NCI-H1436 (cell line): Measurements from ENCODE around the gene ZNF385B.

Experiments used
- DNase-seq: peaks from one replicate; lab custom pipeline; 2025; lab: John Stamatoyannopoulos, UW

The ZNF385B gene

GRCh38 chr2:179855673-179856072 lies 5.7 kb downstream of the ZNF385B start:
- DNase-seq = no peak

GRCh38 chr2:179854891-179855290 lies 6.5 kb downstream of the ZNF385B start:
- DNase-seq = no peak

- no peak for DNase-seq
Measured at GRCh38 chr2:179853108-179853507, 8.3 kb downstream of the ZNF385B start.

GRCh38 chr2:179850188-179850587 lies 11.2 kb downstream of the ZNF385B start:
- no peak for DNase-seq

- DNase-seq = no peak
Measured at GRCh38 chr2:179849719-179850118, 11.7 kb downstream of the ZNF385B start.

- DNase-seq = no peak
Measured at GRCh38 chr2:179843541-179843940, 17.9 kb downstream of the ZNF385B start.

- no peak for DNase-seq
Measured at GRCh38 chr2:179842498-179843153, 18.8 kb downstream of the ZNF385B start.

- no peak for DNase-seq
Measured at GRCh38 chr2:179840840-179841239, 20.6 kb downstream of the ZNF385B start.

- no peak for DNase-seq
Measured at GRCh38 chr2:179837408-179837807, 24.0 kb downstream of the ZNF385B start.

GRCh38 chr2:179830043-179830787 lies 31.2 kb downstream of the ZNF385B start:
- DNase-seq = no peak

- no peak for DNase-seq
Measured at GRCh38 chr2:179826297-179826696, 35.1 kb downstream of the ZNF385B start.

GRCh38 chr2:179825494-179825893 lies 35.9 kb downstream of the ZNF385B start:
- no peak for DNase-seq

- DNase-seq = no peak
Measured at GRCh38 chr2:179824961-179825360, 36.5 kb downstream of the ZNF385B start.

GRCh38 chr2:179822540-179822939 lies 38.9 kb downstream of the ZNF385B start:
- DNase-seq = no peak

GRCh38 chr2:179818546-179818945 lies 42.9 kb downstream of the ZNF385B start:
- no peak for DNase-seq

- no peak for DNase-seq
Measured at GRCh38 chr2:179817181-179817841, 44.1 kb downstream of the ZNF385B start.

GRCh38 chr2:179814050-179814449 lies 47.4 kb downstream of the ZNF385B start:
- DNase-seq = no peak

GRCh38 chr2:179812501-179812900 lies 48.9 kb downstream of the ZNF385B start:
- DNase-seq = no peak

- DNase-seq = no peak
Measured at GRCh38 chr2:179811042-179811441, 50.4 kb downstream of the ZNF385B start.

GRCh38 chr2:179809606-179810005 lies 51.8 kb downstream of the ZNF385B start:
- no peak for DNase-seq

GRCh38 chr2:179805001-179805400 lies 56.4 kb downstream of the ZNF385B start:
- no peak for DNase-seq

- no peak for DNase-seq
Measured at GRCh38 chr2:179804206-179804605, 57.2 kb downstream of the ZNF385B start.
